ENCODE data around the gene FBXO7.
A peak's percentile ranks its signal among the peaks of the same experiment; 100 is the strongest.

Gene FBXO7

DNA sequence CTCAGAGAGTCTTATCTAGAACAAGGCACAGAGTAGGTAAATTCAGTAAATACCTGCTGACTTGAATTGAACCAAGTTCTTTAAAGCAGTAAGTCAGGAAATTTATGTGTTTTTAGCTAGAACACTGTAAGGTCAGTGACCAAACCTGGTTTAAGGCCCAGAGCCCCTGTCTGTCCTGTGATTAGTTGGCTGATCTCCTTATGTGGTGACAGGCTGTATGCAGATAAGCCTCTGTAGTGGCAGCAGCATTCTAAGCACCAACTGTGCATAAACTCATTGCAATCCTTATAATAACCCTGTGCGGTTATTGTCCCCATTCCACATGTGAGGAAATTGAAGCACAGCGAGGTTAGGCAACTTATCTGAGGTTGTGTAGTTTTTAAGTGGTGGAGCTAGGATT, 40.5 kb downstream of the FBXO7 start:
- H3K36me3 ChIP-seq (ENCODE audit: control insufficient read depth, insufficient read depth, low read length), result no peaks in the 10 kb centered on the region

DNA sequence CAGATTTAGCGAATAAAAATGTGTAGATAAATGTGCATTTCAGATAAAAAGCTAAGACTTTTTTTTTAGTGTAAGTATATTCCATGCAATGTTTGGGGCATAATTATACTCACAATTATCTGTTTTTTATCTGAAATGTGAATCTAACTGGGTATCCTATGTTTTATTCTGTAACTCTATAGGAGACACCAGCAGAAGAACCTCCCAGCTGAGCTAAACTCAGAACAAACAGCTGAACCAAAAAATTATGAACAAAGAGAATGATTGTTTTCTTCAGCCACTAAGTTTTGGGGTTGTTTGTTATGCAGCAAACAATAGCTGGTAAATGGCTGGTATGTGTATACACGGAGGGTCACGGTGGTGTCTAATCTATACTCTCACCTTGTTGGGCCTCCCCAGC, 42.9 kb downstream of the FBXO7 start:
- Histone ChIP-seq H3K27me3 (ENCODE audit: insufficient read depth, low read length, poor library complexity) (no peaks in the 10 kb centered on the region), H3K27ac (ENCODE audit: low read depth, low read length) (no peak overlapping the region), H4K8ac (ENCODE audit: low read depth, low read length) (no peak overlapping the region), H2BK5ac (ENCODE audit: low read length) (no peak overlapping the region), H3K23ac (ENCODE audit: low read length) (no peak overlapping the region), H3K4ac (ENCODE audit: low read depth, low read length) (no peak overlapping the region), H2AK5ac (ENCODE audit: low read length) (no peak overlapping the region), H3K79me2 (ENCODE audit: control insufficient read depth, insufficient read depth, low read length) (no peaks in the 10 kb centered on the region), H3K18ac (ENCODE audit: low read length) (no peak overlapping the region), H3K79me1 (ENCODE audit: low read length) (no peaks in the 10 kb centered on the region), H3K36me3 (ENCODE audit: control insufficient read depth, insufficient read depth, low read length) (no peaks in the 10 kb centered on the region), H2BK15ac (replicated peaks; ENCODE audit: low read depth) (no peak overlapping the region), H2BK120ac (ENCODE audit: low read depth, low read length) (no peak overlapping the region), H4K5ac (ENCODE audit: low read length) (no peak overlapping the region), H3K56ac (ENCODE audit: low read length) (no peak overlapping the region), H3K9ac (ENCODE audit: low read length) (no peak overlapping the region), H3K4me2 (ENCODE audit: low read length) (no peak overlapping the region), H3K4me3 (ENCODE audit: low read length) (no peak overlapping the region), H3K4me1 (ENCODE audit: control insufficient read depth, low read depth, low read length) (no peaks in the 10 kb centered on the region)
- no CpG with 5 or more reads among the region's 3 CpGs for WGBS (ENCODE audit: extremely low coverage, insufficient coverage, low lambda C conversion rate)
- no peak for DNase-seq

More for the DNA sequence above, 40.5 kb downstream of the FBXO7 start:
- Histone ChIP-seq H3K56ac (ENCODE audit: low read length) (no peak overlapping the region), H3K18ac (ENCODE audit: low read length) (no peak overlapping the region), H4K5ac (ENCODE audit: low read length) (no peak overlapping the region), H3K27ac (ENCODE audit: low read depth, low read length) (no peak overlapping the region), H2BK120ac (ENCODE audit: low read depth, low read length) (no peak overlapping the region), H3K4me2 (ENCODE audit: low read length) (no peak overlapping the region), H2AK5ac (ENCODE audit: low read length) (no peak overlapping the region), H3K4me3 (ENCODE audit: low read length) (no peak overlapping the region), H4K8ac (ENCODE audit: low read depth, low read length) (no peak overlapping the region), H3K79me1 (ENCODE audit: low read length) (no peaks in the 10 kb centered on the region), H3K23ac (ENCODE audit: low read length) (no peak overlapping the region), H3K9ac (ENCODE audit: low read length) (no peak overlapping the region), H3K4me1 (ENCODE audit: control insufficient read depth, low read depth, low read length) (no peaks in the 10 kb centered on the region), H3K27me3 (ENCODE audit: insufficient read depth, low read length, poor library complexity) (no peaks in the 10 kb centered on the region), H2BK5ac (ENCODE audit: low read length) (no peak overlapping the region), H2BK15ac (replicated peaks; ENCODE audit: low read depth) (no peak overlapping the region), H3K79me2 (ENCODE audit: control insufficient read depth, insufficient read depth, low read length) (no peaks in the 10 kb centered on the region), H3K4ac (ENCODE audit: low read depth, low read length) (no peak overlapping the region)
- DNase-seq, result no peak
- no CpG with 5 or more reads among the region's 2 CpGs for WGBS (ENCODE audit: extremely low coverage, insufficient coverage, low lambda C conversion rate)

DNA sequence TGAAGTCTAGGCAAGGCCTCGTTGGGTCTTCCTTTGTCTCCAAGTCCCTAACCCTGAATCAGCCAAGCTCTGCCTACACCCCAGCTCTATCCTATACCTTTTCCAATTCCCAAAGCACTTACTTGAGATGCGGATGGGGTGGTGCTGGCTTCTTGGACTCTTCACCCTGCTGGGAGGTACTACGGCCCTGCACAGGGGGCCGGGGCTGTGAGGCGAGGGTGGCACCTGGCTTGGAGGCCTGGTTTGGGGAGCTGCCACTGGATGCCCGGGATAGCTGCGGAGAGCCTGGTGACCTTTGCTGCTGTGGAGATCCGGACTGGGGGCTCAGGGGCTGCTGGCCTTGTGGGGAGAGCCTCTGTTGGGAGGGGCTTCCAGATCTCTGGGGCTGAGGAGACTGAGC, 43.3 kb downstream of the FBXO7 start:
- no peak overlapping the region for H3K23ac ChIP-seq (ENCODE audit: low read length)
- no peak overlapping the region for H4K8ac ChIP-seq (ENCODE audit: low read depth, low read length)
- no peaks in the 10 kb centered on the region for H3K27me3 ChIP-seq (ENCODE audit: insufficient read depth, low read length, poor library complexity)
- H3K36me3 ChIP-seq (ENCODE audit: control insufficient read depth, insufficient read depth, low read length), result no peaks in the 10 kb centered on the region
- H4K5ac ChIP-seq (ENCODE audit: low read length), result no peak overlapping the region
- no peak overlapping the region for H3K4me2 ChIP-seq (ENCODE audit: low read length)
- no peak overlapping the region for H2BK120ac ChIP-seq (ENCODE audit: low read depth, low read length)
- H3K27ac ChIP-seq (ENCODE audit: low read depth, low read length), result no peak overlapping the region
- H3K79me1 ChIP-seq (ENCODE audit: low read length), result no peaks in the 10 kb centered on the region
- no peaks in the 10 kb centered on the region for H3K79me2 ChIP-seq (ENCODE audit: control insufficient read depth, insufficient read depth, low read length)
- H3K4ac ChIP-seq (ENCODE audit: low read depth, low read length), result no peak overlapping the region
- H3K56ac ChIP-seq (ENCODE audit: low read length), result no peak overlapping the region
- no peak overlapping the region for H3K9ac ChIP-seq (ENCODE audit: low read length)
- no CpG with 5 or more reads among the region's 8 CpGs for WGBS (ENCODE audit: extremely low coverage, insufficient coverage, low lambda C conversion rate)
- DNase-seq, result no peak
- no peak overlapping the region for H2BK5ac ChIP-seq (ENCODE audit: low read length)
- H3K4me3 ChIP-seq (ENCODE audit: low read length), result no peak overlapping the region
- H3K18ac ChIP-seq (ENCODE audit: low read length), result no peak overlapping the region
- H2BK15ac ChIP-seq (replicated peaks; ENCODE audit: low read depth), result no peak overlapping the region
- H3K4me1 ChIP-seq (ENCODE audit: control insufficient read depth, low read depth, low read length), result no peaks in the 10 kb centered on the region
- no peak overlapping the region for H2AK5ac ChIP-seq (ENCODE audit: low read length)

DNA sequence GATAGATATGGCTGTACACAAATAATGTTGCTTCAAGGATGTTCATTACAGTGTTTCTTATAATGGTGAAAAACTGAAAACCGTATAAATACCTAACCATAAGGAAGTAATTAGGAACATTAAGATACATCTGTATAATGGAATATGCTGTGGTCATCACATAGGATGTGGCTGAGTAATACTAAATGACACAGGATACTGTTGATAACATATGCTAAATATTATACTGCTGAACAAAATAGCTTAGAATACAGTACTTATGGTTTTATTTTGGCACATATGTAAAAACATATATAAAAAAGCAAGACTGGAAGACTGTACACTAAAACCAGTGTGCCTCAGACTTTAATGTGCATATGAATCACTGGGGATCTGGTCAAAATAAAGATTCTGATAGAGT, 43.8 kb downstream of the FBXO7 start:
- Histone ChIP-seq H3K56ac (ENCODE audit: low read length) (no peak overlapping the region), H3K79me2 (ENCODE audit: control insufficient read depth, insufficient read depth, low read length) (no peaks in the 10 kb centered on the region), H3K4me3 (ENCODE audit: low read length) (no peak overlapping the region), H3K18ac (ENCODE audit: low read length) (no peak overlapping the region), H3K36me3 (ENCODE audit: control insufficient read depth, insufficient read depth, low read length) (no peaks in the 10 kb centered on the region), H3K27me3 (ENCODE audit: insufficient read depth, low read length, poor library complexity) (no peaks in the 10 kb centered on the region), H3K4me1 (ENCODE audit: control insufficient read depth, low read depth, low read length) (no peaks in the 10 kb centered on the region), H3K27ac (ENCODE audit: low read depth, low read length) (no peak overlapping the region), H3K9ac (ENCODE audit: low read length) (no peak overlapping the region), H4K8ac (ENCODE audit: low read depth, low read length) (no peak overlapping the region), H3K4ac (ENCODE audit: low read depth, low read length) (no peak overlapping the region), H2BK5ac (ENCODE audit: low read length) (no peak overlapping the region), H3K4me2 (ENCODE audit: low read length) (no peak overlapping the region), H2BK120ac (ENCODE audit: low read depth, low read length) (no peak overlapping the region), H4K5ac (ENCODE audit: low read length) (no peak overlapping the region), H3K23ac (ENCODE audit: low read length) (no peak overlapping the region), H2BK15ac (replicated peaks; ENCODE audit: low read depth) (no peak overlapping the region), H3K79me1 (ENCODE audit: low read length) (no peaks in the 10 kb centered on the region), H2AK5ac (ENCODE audit: low read length) (no peak overlapping the region)
- DNase-seq, result no peak
- WGBS (ENCODE audit: extremely low coverage, insufficient coverage, low lambda C conversion rate), result no CpG with 5 or more reads among the region's 1 CpG

DNA sequence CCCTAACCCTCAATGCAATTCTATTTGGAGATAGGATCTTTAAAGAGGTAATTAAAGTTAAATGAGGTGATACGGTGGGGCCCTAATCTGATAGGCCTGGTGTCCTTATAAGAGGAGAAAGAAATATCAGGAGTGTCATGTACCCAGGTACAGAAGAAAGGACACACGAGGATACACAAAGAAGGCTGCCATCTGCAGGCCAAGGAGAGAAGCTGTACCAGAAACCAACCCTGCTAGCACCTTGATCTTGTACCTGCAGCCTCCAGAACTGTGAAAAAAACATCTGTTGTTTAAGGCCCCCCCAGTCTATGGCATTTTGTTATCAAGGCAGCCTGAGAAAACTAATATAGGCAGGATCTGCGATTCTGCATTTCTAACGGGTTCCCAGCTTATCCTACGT, 44.2 kb downstream of the FBXO7 start:
- no peak overlapping the region for H2BK15ac ChIP-seq (replicated peaks; ENCODE audit: low read depth)
- no peak overlapping the region for H3K27ac ChIP-seq (ENCODE audit: low read depth, low read length)
- H4K5ac ChIP-seq (ENCODE audit: low read length), result no peak overlapping the region
- H2AK5ac ChIP-seq (ENCODE audit: low read length), result no peak overlapping the region
- H3K79me2 ChIP-seq (ENCODE audit: control insufficient read depth, insufficient read depth, low read length), result no peaks in the 10 kb centered on the region
- peak; percentile 33 for DNase-seq
- no peak overlapping the region for H4K8ac ChIP-seq (ENCODE audit: low read depth, low read length)
- H3K4ac ChIP-seq (ENCODE audit: low read depth, low read length), result no peak overlapping the region
- no peak overlapping the region for H3K56ac ChIP-seq (ENCODE audit: low read length)
- no peak overlapping the region for H2BK120ac ChIP-seq (ENCODE audit: low read depth, low read length)
- no peak overlapping the region for H3K9ac ChIP-seq (ENCODE audit: low read length)
- no peak overlapping the region for H3K18ac ChIP-seq (ENCODE audit: low read length)
- no peaks in the 10 kb centered on the region for H3K27me3 ChIP-seq (ENCODE audit: insufficient read depth, low read length, poor library complexity)
- H3K79me1 ChIP-seq (ENCODE audit: low read length), result no peaks in the 10 kb centered on the region
- no peaks in the 10 kb centered on the region for H3K4me1 ChIP-seq (ENCODE audit: control insufficient read depth, low read depth, low read length)
- WGBS (ENCODE audit: extremely low coverage, insufficient coverage, low lambda C conversion rate), result no CpG with 5 or more reads among the region's 5 CpGs
- no peak overlapping the region for H2BK5ac ChIP-seq (ENCODE audit: low read length)
- H3K4me2 ChIP-seq (ENCODE audit: low read length), result no peak overlapping the region
- no peak overlapping the region for H3K4me3 ChIP-seq (ENCODE audit: low read length)
- no peaks in the 10 kb centered on the region for H3K36me3 ChIP-seq (ENCODE audit: control insufficient read depth, insufficient read depth, low read length)
- no peak overlapping the region for H3K23ac ChIP-seq (ENCODE audit: low read length)

DNA sequence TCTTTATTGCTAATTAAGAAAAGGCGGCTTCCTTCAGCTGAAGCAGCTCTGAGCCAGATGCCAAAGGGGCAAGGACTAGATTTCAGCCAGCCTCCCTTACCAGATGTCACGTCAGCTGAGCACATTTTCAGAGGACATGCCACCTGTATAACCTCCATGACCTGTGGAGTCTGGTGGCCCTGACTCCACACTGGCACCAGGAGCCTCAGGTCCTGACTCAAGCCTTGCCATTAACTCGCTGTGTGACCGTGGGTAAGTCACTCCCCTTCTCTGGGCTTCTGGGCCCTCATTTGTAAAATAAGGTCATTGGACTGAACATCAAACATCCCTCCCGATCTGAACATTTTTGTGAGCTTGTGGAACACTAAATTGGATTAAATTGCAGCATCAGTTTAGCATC, 46.0 kb downstream of the FBXO7 start:
- H4K5ac ChIP-seq (ENCODE audit: low read length), result no peak overlapping the region
- no CpG with 5 or more reads among the region's 5 CpGs for WGBS (ENCODE audit: extremely low coverage, insufficient coverage, low lambda C conversion rate)
- DNase-seq, result no peak
- H3K27me3 ChIP-seq (ENCODE audit: insufficient read depth, low read length, poor library complexity), result no peaks in the 10 kb centered on the region
- no peak overlapping the region for H3K18ac ChIP-seq (ENCODE audit: low read length)
- H2BK15ac ChIP-seq (replicated peaks; ENCODE audit: low read depth), result no peak overlapping the region
- H3K27ac ChIP-seq (ENCODE audit: low read depth, low read length), result no peak overlapping the region
- H3K79me1 ChIP-seq (ENCODE audit: low read length), result no peaks in the 10 kb centered on the region
- H3K36me3 ChIP-seq (ENCODE audit: control insufficient read depth, insufficient read depth, low read length), result no peaks in the 10 kb centered on the region
- no peak overlapping the region for H3K4ac ChIP-seq (ENCODE audit: low read depth, low read length)
- H3K4me3 ChIP-seq (ENCODE audit: low read length), result no peak overlapping the region
- H4K8ac ChIP-seq (ENCODE audit: low read depth, low read length), result no peak overlapping the region
- no peaks in the 10 kb centered on the region for H3K4me1 ChIP-seq (ENCODE audit: control insufficient read depth, low read depth, low read length)
- H2BK5ac ChIP-seq (ENCODE audit: low read length), result no peak overlapping the region
- no peak overlapping the region for H3K4me2 ChIP-seq (ENCODE audit: low read length)
- no peaks in the 10 kb centered on the region for H3K79me2 ChIP-seq (ENCODE audit: control insufficient read depth, insufficient read depth, low read length)
- no peak overlapping the region for H3K23ac ChIP-seq (ENCODE audit: low read length)
- no peak overlapping the region for H2BK120ac ChIP-seq (ENCODE audit: low read depth, low read length)
- H2AK5ac ChIP-seq (ENCODE audit: low read length), result no peak overlapping the region
- no peak overlapping the region for H3K9ac ChIP-seq (ENCODE audit: low read length)
- H3K56ac ChIP-seq (ENCODE audit: low read length), result no peak overlapping the region
